ENCODE data around the gene RIMBP2.

- TF ChIP-seq GATA2 (IDR thresholded peaks at IDR 0.05; ENCODE audit: low read depth, low read length): no peak
- TF ChIP-seq GATA3 (IDR thresholded peaks at IDR 0.05; ENCODE audit: low read depth, low read length): no peak
Measured at GRCh38 chr12:130549361-130549760, 166.7 kb downstream of the RIMBP2 start.

All from SH-SY5Y (cell line).